ENCODE measurements around the gene KIAA1210. TPM values are rescaled to one million over a fixed set of nuclear protein-coding genes. Genes with fewer than 3 reads are reported as not detected.

KIAA1210 gene
- total and polyA plus RNA-seq, 2 of the 13 experiments (the other 11 are each of a cell fraction or from before 2014, with no cell fraction given), result not detected

GRCh38 chrX:119177278-119177677, 49.7 kb upstream of the KIAA1210 start:
- Histone ChIP-seq H3K79me2 (ENCODE audit: insufficient read depth, low read length) (no peaks in the 10 kb centered on the region), H3K27me3 (ENCODE audit: control insufficient read depth in 1 of 2, insufficient read depth in 2 of 2, low read length in 2 of 2) (no peaks in the 10 kb centered on the region), H3K27ac (ENCODE audit: extremely low read length, insufficient read depth, low read length) (no peak overlapping the region), H2AFZ (ENCODE audit: low read length) (no peak overlapping the region), H3K36me3 (replicated peaks in 1 of 2; ENCODE audit: control insufficient read depth in 1 of 2, insufficient read depth in 2 of 2, low read length in 2 of 2) (no peaks in the 10 kb centered on the region), H3K9ac (ENCODE audit: insufficient read depth, low read depth, low read length) (no peak overlapping the region), H3K9me3 (ENCODE audit: low read length) (no peaks in the 10 kb centered on the region), H3K4me3 (replicated peaks in 1 of 3; ENCODE audit: insufficient read depth in 1 of 3, low read depth in 2 of 3, low read length in 3 of 3) (no peak overlapping the region), H3K4me2 (ENCODE audit: low read depth, low read length) (no peak overlapping the region), H3K4me1 (ENCODE audit: insufficient read depth, low read length) (no peaks in the 10 kb centered on the region), H4K20me1 (ENCODE audit: insufficient read depth, low read length) (no peaks in the 10 kb centered on the region)
- CTCF ChIA-PET (ENCODE audit: low intra/inter-chr PET ratio, low total read pairs), result no interaction called here
- FAIRE-seq (no peak), ATAC-seq (no peak), DNase-seq (ENCODE audit: low spot score) (no peak)
- POLR2A ChIA-PET, result no interaction called here
- no TSS peak for BruUV-seq (replicated peaks)
- in situ Hi-C loops (cut with HindIII; ENCODE audit: extremely low pct_ligation_motif_present, low pct_unique_long_range_greater_than_20kb) (no loop called here), intact Hi-C loops (cut with micrococcal nuclease; ENCODE audit: unreplicated experiment) (no loop called here)
- TF ChIP-seq ZSCAN9 (CRISPR knock-in tag; IDR thresholded peaks at IDR 0.05; ENCODE audit: borderline replicate concordance) (no peak), ZNF335 (CRISPR knock-in tag; IDR thresholded peaks at IDR 0.05) (no peak), ZBTB38 (CRISPR knock-in tag; IDR thresholded peaks at IDR 0.05) (no peak), NFKB2 (CRISPR knock-in tag; IDR thresholded peaks at IDR 0.05; ENCODE audit: borderline replicate concordance) (no peak), ZBTB2 (CRISPR knock-in tag; IDR thresholded peaks at IDR 0.05; ENCODE audit: low read depth) (no peak), ZNF747 (CRISPR knock-in tag; IDR thresholded peaks at IDR 0.05; ENCODE audit: borderline replicate concordance) (no peak), HBP1 (CRISPR knock-in tag; IDR thresholded peaks at IDR 0.05; ENCODE audit: low read depth) (no peak), HIVEP1 (CRISPR knock-in tag; IDR thresholded peaks at IDR 0.05) (no peak), SNAPC2 (CRISPR knock-in tag; IDR thresholded peaks at IDR 0.05) (no peak), ZNF20 (CRISPR knock-in tag; IDR thresholded peaks at IDR 0.05) (no peak), CHD2 (IDR thresholded peaks at IDR 0.05; ENCODE audit: low read depth, low read length) (no peak), MTA3 (CRISPR knock-in tag; IDR thresholded peaks at IDR 0.05) (no peak), E2F2 (CRISPR knock-in tag; IDR thresholded peaks at IDR 0.05; ENCODE audit: borderline replicate concordance) (no peak), HOXA3 (CRISPR knock-in tag; IDR thresholded peaks at IDR 0.05) (no peak), SP5 (CRISPR knock-in tag; IDR thresholded peaks at IDR 0.05; ENCODE audit: borderline replicate concordance, low read depth) (no peak), NFIB (CRISPR knock-in tag; IDR thresholded peaks at IDR 0.05; ENCODE audit: borderline replicate concordance) (no peak), MAF1 (CRISPR knock-in tag; IDR thresholded peaks at IDR 0.05; ENCODE audit: borderline replicate concordance) (no peak), ZNF570 (CRISPR knock-in tag; IDR thresholded peaks at IDR 0.05; ENCODE audit: borderline replicate concordance) (no peak), ZMYM2 (CRISPR knock-in tag; IDR thresholded peaks at IDR 0.05) (no peak), ZNF362 (CRISPR knock-in tag; IDR thresholded peaks at IDR 0.05; ENCODE audit: borderline replicate concordance) (no peak)
- 0% methylated on average over 1 of the region's 1 CpG for WGBS (ENCODE audit: low lambda C conversion rate)
